ENCODE data around the gene TAP2. TPM values are rescaled to one million over a fixed set of nuclear protein-coding genes. Genes with fewer than 3 reads are reported as not detected.

The TAP2 gene
- total and polyA plus RNA-seq, 2 of the 13 experiments (the other 11 are each of a cell fraction or from before 2014, with no cell fraction given) = 10.3 to 17.6 TPM

DNA sequence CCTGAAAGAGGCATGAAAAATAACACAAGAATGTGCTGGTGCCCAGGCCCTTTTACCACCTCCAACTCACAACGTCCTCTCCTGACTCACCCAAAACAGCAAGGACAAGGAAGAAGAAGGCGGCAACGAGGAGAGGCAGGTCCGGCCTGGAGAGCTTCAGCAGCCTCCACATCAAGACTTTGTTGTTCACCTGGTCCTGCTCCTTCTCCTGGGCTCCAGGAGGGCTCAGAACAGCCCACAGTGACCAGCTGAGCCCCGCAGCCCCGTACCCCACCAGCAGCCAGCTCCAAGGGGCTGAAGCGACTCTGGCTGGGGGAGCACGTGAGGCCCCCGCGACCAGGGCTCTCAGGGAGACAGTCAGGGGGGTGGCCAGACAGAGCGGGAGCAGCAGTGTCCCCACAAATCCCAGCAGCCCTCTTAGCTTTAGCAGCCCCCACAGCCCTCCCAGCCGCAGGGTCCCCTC, 857 bp downstream of the TAP2 start (continued):
- TF ChIP-seq ZMYM4 (CRISPR knock-in tag; IDR thresholded peaks at IDR 0.05) (peak; percentile 13; the same call in 1 of the 2 replicates), ZNF572 (CRISPR knock-in tag; IDR thresholded peaks at IDR 0.05) (peak; percentile 60; the same call in 1 of the 2 replicates), CCDC6 (CRISPR knock-in tag; IDR thresholded peaks at IDR 0.05) (0 out of 2 replicates have a peak, but pooled peaks have one; percentile 33), MYNN (CRISPR knock-in tag; IDR thresholded peaks at IDR 0.05; ENCODE audit: low read depth) (no peak), MYC (CRISPR knock-in tag; IDR thresholded peaks at IDR 0.05; ENCODE audit: borderline replicate concordance) (0 out of 2 replicates have a peak, but pooled peaks have one; percentile 30), ZFYVE20 (CRISPR knock-in tag; IDR thresholded peaks at IDR 0.05; ENCODE audit: borderline replicate concordance, low read depth) (0 out of 2 replicates have a peak, but pooled peaks have one; percentile 33), ZNF678 (CRISPR knock-in tag; IDR thresholded peaks at IDR 0.05) (peak; percentile 47; the same call in 1 of the 2 replicates), ZNF33B (CRISPR knock-in tag; IDR thresholded peaks at IDR 0.05) (0 out of 2 replicates have a peak, but pooled peaks have one; percentile 32), ZNF782 (CRISPR knock-in tag; IDR thresholded peaks at IDR 0.05; ENCODE audit: borderline replicate concordance) (0 out of 2 replicates have a peak, but pooled peaks have one; percentile 82), SPEN (CRISPR knock-in tag; IDR thresholded peaks at IDR 0.05; ENCODE audit: low read depth) (peak; percentile 45; the same call in 1 of the 2 replicates), IKZF4 (CRISPR knock-in tag; IDR thresholded peaks at IDR 0.05; ENCODE audit: borderline replicate concordance, low read depth, not compliant biosample characterization) (peak; percentile 72), TAF15 (IDR thresholded peaks at IDR 0.05; ENCODE audit: low read depth, low read length, poor library complexity, severe bottlenecking) (peak; percentile 69), GZF1 (CRISPR knock-in tag; IDR thresholded peaks at IDR 0.05) (peak; percentile 35; the same call in 1 of the 2 replicates), ZNF768 (CRISPR knock-in tag; IDR thresholded peaks at IDR 0.05) (peak; percentile 43; the same call in 1 of the 2 replicates), ATF7-NPFF (CRISPR knock-in tag; IDR thresholded peaks at IDR 0.05; ENCODE audit: low read depth) (peak; percentile 4; the same call in 1 of the 2 replicates), MAFF (IDR thresholded peaks at IDR 0.05; ENCODE audit: low read depth, low read length) (no peak), NFATC3 (CRISPR knock-in tag; IDR thresholded peaks at IDR 0.05) (0 out of 2 replicates have a peak, but pooled peaks have one; percentile 19), ZNF598 (CRISPR knock-in tag; IDR thresholded peaks at IDR 0.05; ENCODE audit: borderline replicate concordance) (peak; percentile 58; the same call in 1 of the 2 replicates), SALL2 (CRISPR knock-in tag; IDR thresholded peaks at IDR 0.05) (0 out of 2 replicates have a peak, but pooled peaks have one; percentile 26)
- TF ChIP-seq, protein P1, sequence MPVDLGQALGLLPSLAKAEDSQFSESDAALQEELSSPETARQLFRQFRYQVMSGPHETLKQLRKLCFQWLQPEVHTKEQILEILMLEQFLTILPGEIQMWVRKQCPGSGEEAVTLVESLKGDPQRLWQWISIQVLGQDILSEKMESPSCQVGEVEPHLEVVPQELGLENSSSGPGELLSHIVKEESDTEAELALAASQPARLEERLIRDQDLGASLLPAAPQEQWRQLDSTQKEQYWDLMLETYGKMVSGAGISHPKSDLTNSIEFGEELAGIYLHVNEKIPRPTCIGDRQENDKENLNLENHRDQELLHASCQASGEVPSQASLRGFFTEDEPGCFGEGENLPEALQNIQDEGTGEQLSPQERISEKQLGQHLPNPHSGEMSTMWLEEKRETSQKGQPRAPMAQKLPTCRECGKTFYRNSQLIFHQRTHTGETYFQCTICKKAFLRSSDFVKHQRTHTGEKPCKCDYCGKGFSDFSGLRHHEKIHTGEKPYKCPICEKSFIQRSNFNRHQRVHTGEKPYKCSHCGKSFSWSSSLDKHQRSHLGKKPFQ (CRISPR knock-in tag; IDR thresholded peaks at IDR 0.05; ENCODE audit: insufficient replicate concordance) = no peak
- TF ChIP-seq, protein P2, sequence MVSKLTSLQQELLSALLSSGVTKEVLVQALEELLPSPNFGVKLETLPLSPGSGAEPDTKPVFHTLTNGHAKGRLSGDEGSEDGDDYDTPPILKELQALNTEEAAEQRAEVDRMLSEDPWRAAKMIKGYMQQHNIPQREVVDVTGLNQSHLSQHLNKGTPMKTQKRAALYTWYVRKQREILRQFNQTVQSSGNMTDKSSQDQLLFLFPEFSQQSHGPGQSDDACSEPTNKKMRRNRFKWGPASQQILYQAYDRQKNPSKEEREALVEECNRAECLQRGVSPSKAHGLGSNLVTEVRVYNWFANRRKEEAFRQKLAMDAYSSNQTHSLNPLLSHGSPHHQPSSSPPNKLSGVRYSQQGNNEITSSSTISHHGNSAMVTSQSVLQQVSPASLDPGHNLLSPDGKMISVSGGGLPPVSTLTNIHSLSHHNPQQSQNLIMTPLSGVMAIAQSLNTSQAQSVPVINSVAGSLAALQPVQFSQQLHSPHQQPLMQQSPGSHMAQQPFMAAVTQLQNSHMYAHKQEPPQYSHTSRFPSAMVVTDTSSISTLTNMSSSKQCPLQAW (CRISPR knock-in tag; IDR thresholded peaks at IDR 0.05) = peak; percentile 39; the same call in 1 of the 2 replicates
- TF ChIP-seq, protein P3, sequence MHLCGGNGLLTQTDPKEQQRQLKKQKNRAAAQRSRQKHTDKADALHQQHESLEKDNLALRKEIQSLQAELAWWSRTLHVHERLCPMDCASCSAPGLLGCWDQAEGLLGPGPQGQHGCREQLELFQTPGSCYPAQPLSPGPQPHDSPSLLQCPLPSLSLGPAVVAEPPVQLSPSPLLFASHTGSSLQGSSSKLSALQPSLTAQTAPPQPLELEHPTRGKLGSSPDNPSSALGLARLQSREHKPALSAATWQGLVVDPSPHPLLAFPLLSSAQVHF (CRISPR knock-in tag; IDR thresholded peaks at IDR 0.05) = no peak
- TF ChIP-seq, protein P4, sequence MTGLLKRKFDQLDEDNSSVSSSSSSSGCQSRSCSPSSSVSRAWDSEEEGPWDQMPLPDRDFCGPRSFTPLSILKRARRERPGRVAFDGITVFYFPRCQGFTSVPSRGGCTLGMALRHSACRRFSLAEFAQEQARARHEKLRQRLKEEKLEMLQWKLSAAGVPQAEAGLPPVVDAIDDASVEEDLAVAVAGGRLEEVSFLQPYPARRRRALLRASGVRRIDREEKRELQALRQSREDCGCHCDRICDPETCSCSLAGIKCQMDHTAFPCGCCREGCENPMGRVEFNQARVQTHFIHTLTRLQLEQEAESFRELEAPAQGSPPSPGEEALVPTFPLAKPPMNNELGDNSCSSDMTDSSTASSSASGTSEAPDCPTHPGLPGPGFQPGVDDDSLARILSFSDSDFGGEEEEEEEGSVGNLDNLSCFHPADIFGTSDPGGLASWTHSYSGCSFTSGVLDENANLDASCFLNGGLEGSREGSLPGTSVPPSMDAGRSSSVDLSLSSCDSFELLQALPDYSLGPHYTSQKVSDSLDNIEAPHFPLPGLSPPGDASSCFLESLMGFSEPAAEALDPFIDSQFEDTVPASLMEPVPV (CRISPR knock-in tag; IDR thresholded peaks at IDR 0.05) = 0 out of 2 replicates have a peak, but pooled peaks have one; percentile 12
